Esophagus squamous epithelium (tissue), 5 donors: Measurements from ENCODE around the gene SCN11A. TPM values are rescaled to one million over a fixed set of nuclear protein-coding genes. Genes with fewer than 3 reads are reported as not detected.

ENCODE experiments used
- DNase-seq: peaks from one replicate; lab custom pipeline; 2025; lab: John Stamatoyannopoulos, UW
- H3K27ac ChIP-seq, 4 donors: fragments of 200-600 bp; sonication (generic); one replicate each; pipeline ENCODE4 v1.5.1; 2016 to 2019; ENCODE audit warnings: mild to moderate bottlenecking in 1 of 4
- H3K27me3 ChIP-seq, 4 donors: fragments of 200-600 bp; sonication (generic); 1 replicate in 3 of 4; 2 replicates in 1 of 4; pipeline versions ENCODE4 v1.5.1 to v1.6.0; 2017 to 2021; ENCODE audit warnings: antibody characterized with exemption in 1 of 4
- H3K36me3 ChIP-seq, 3 donors: fragments of 200-600 bp; sonication (generic); one replicate each; pipeline ENCODE4 v1.5.1; 2016 to 2019
- H3K4me1 ChIP-seq, 3 donors: fragments of 200-600 bp; sonication (generic); one replicate each; pipeline ENCODE4 v1.5.1; 2017 to 2019
- H3K4me3 ChIP-seq, 4 donors: fragments of 200-600 bp; sonication (generic); 1 replicate in 3 of 4; 2 replicates in 1 of 4; pipeline ENCODE4 v1.5.1; 2016 to 2019; ENCODE audit warnings: mild to moderate bottlenecking in 2 of 4, moderate library complexity in 1 of 4
- H3K9me3 ChIP-seq, 3 donors: fragments of 200-600 bp; sonication (generic); one replicate each; pipeline ENCODE4 v1.5.1; 2016 to 2019
- POLR2A ChIP-seq, 4 donors: fragments of 450-650 bp; IDR thresholded peaks; one replicate each; pipeline ENCODE4 v1.6.1; 2017; ENCODE audit warnings: antibody characterized with exemption in 4 of 4, mild to moderate bottlenecking in 4 of 4, moderate library complexity in 3 of 4
- WGBS, 2 donors: methylation state at CpG; one replicate each; pipeline ENCODE4 v1.1.5; 2018; 5-methylcytosine and 5-hydroxymethylcytosine counted together
- intact Hi-C: fragments of 100-400 bp; cut with DNase I; formaldehyde crosslinking; loops from one replicate; pipeline ENCODE4 v1.15.0; 2022
- total RNA-seq, 4 donors: library from RNA; depleted of rRNA; stranded (reverse); fragments of >200 nt; gene quantifications; one replicate each; pipeline ENCODE4 v1.1.0, GENCODE V29; 2016
- TF ChIP-seq, protein P1 (sequence below), 6 experiments: fragments of 450-650 bp in 4 of 6; fragments of 200-600 bp in 2 of 6; sonication (generic) in 2 of 6; IDR thresholded peaks; one replicate each; pipeline ENCODE4 v1.5.1; 2016 to 2019; ENCODE audit warnings: antibody characterized with exemption in 6 of 6, mild to moderate bottlenecking in 4 of 6, moderate library complexity in 4 of 6
- donor health status: DM: yes; HTN: yes; CAD: no.

SCN11A gene
- total RNA-seq, 4 donors from 2014 or later: under 0.01 to 0.04 TPM; not detected in 2

DNA sequence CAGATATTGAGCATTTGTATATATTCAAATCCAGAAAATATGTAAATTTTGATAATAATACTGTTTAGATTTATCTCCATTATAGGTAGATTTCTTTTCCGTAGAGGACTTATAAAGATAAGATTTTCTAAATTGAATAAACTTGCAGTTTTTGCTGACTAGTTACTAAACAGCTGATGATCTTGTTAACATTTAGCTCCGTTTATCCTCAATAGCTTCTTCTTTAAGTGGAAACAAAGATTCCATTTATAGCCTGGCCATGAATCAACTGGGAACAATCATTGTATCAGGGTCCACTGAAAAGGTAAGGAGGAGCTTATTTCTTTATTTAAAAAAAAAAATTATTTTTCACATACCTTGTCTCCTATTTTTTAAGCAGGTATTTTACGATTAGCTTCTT is 16.8 kb upstream of the SCN11A start:
- 68 to 75% methylated on average over 3 of the region's 3 CpGs for WGBS, 2 donors
- Histone ChIP-seq H3K9me3 (no peaks in the 10 kb centered on the region), H3K27ac (no peak overlapping the region), H3K27me3 (no peaks in the 10 kb centered on the region), H3K36me3 (peaks cover 0 to 95% (median 5%) of the 10 kb centered on the region in 3 donors), H3K4me1 (no peaks in the 10 kb centered on the region), H3K4me3 (no peak overlapping the region)
- DNase-seq: no peak
- TF ChIP-seq, protein P1, sequence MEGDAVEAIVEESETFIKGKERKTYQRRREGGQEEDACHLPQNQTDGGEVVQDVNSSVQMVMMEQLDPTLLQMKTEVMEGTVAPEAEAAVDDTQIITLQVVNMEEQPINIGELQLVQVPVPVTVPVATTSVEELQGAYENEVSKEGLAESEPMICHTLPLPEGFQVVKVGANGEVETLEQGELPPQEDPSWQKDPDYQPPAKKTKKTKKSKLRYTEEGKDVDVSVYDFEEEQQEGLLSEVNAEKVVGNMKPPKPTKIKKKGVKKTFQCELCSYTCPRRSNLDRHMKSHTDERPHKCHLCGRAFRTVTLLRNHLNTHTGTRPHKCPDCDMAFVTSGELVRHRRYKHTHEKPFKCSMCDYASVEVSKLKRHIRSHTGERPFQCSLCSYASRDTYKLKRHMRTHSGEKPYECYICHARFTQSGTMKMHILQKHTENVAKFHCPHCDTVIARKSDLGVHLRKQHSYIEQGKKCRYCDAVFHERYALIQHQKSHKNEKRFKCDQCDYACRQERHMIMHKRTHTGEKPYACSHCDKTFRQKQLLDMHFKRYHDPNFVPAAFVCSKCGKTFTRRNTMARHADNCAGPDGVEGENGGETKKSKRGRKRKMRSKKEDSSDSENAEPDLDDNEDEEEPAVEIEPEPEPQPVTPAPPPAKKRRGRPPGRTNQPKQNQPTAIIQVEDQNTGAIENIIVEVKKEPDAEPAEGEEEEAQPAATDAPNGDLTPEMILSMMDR (IDR thresholded peaks at IDR 0.05): no peak
- TF ChIP-seq POLR2A (IDR thresholded peaks at IDR 0.05): no peak
- intact Hi-C loops: no loop called here

DNA sequence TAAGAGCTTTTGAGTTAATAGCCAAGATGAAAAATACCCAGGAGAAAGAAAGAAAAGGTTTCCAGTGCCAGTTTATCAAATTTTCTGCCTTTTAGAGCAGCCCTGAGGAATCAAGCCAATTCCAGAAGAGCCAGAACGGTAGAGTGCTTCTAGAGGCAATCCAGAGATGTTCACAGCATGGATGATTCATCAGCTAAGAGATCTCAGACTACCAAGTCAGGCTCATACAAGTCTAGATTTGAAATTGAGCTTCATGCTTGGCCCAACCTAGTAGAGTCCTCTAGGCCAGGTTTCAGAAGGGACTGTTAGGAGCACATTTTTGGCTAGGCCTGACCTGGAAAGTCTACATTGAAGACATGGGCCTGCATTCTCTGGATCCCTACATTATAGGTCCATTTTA is 15.5 kb upstream of the SCN11A start:
- H3K27me3 ChIP-seq: no peaks in the 10 kb centered on the region
- intact Hi-C loops: no loop called here
- H3K27ac ChIP-seq: no peak overlapping the region
- peaks cover 0 to 85% (median 5%) of the 10 kb centered on the region in 3 donors for H3K36me3 ChIP-seq
- DNase-seq: no peak
- no peaks in the 10 kb centered on the region for H3K4me1 ChIP-seq
- H3K9me3 ChIP-seq: no peaks in the 10 kb centered on the region
- no peak for TF ChIP-seq POLR2A (IDR thresholded peaks at IDR 0.05)
- TF ChIP-seq, protein P1 (IDR thresholded peaks at IDR 0.05): no peak
- no peak overlapping the region for H3K4me3 ChIP-seq
- WGBS, 2 donors: 9 to 35% methylated on average over 1 of the region's 1 CpG

DNA sequence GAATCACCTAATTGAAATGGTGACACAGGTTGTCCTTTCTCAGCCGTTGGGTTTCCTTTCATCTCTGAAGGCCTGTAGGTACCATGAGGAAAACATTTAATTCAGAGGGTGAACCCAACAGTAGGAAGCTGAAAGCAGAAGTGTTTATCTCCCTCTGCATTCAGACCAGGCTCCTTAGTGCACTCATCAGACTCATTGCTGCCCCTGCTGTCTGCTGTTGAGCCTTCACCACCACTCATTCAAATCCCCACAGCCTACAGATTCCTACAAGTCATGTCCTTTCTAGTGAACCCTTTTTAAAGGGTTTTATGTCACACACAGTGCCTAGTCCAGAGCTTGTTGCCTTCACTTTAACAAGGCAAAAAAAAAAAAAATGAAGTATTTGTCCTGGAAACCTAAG is 13.5 kb upstream of the SCN11A start:
- TF ChIP-seq, protein P1 (IDR thresholded peaks at IDR 0.05): peak in 1 of 6 experiments; percentile 10
- no peak for TF ChIP-seq POLR2A (IDR thresholded peaks at IDR 0.05)
- no peaks in the 10 kb centered on the region for H3K9me3 ChIP-seq
- intact Hi-C loops: no loop called here
- H3K4me3 ChIP-seq: no peak overlapping the region
- no peaks in the 10 kb centered on the region for H3K4me1 ChIP-seq
- 23 to 24% methylated on average over 1 of the region's 1 CpG for WGBS, 2 donors
- H3K27ac ChIP-seq: no peak overlapping the region
- DNase-seq: no peak
- peaks cover 0 to 64% (median 5%) of the 10 kb centered on the region in 3 donors for H3K36me3 ChIP-seq
- no peaks in the 10 kb centered on the region for H3K27me3 ChIP-seq

DNA sequence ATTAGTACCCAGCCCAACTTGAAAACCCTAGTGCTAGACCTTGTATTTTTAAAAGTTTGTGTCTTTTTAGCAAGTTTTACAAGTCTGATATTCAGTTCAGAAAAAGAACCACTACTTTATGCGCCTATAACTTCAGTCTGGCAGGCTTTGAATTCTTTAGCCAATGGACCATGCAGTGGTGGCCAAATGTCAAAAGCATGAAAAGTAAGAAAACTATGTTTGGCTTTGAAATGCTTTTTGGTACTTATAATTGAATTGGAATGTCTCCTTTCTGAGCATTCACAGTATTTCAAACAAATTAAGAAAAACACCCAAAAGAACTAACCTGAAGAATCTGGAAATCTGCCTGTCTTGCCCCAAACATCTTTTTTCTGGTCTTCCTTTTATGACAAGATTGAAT is 12.9 kb upstream of the SCN11A start:
- TF ChIP-seq POLR2A (IDR thresholded peaks at IDR 0.05): no peak
- TF ChIP-seq, protein P1 (IDR thresholded peaks at IDR 0.05): no peak
- intact Hi-C loops: no loop called here
- Histone ChIP-seq H3K4me1 (no peaks in the 10 kb centered on the region), H3K27ac (no peak overlapping the region), H3K4me3 (no peak overlapping the region), H3K27me3 (no peaks in the 10 kb centered on the region), H3K36me3 (peaks cover 0 to 59% (median 5%) of the 10 kb centered on the region in 3 donors), H3K9me3 (no peaks in the 10 kb centered on the region)
- DNase-seq: no peak
- 89 to 94% methylated on average over 1 of the region's 1 CpG for WGBS, 2 donors

DNA sequence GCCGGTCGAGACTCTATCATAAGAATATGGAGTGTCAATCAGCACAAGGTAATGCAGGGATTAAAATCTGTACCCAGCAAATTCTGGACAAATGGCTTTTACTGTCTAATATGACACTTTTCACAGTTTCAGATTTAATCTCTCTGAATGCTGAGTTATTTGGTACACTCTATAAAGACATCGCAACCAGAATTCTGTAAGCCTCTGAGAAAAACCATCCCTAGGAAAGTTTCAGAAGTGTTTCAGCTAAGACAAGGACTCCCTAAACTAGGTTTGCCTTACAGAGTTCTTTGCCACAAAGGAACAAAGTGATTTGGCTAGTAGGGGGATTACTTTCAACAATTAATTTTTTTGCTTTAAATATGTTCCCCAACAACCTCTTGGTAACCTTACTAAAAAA is 11.4 kb upstream of the SCN11A start:
- TF ChIP-seq, protein P1 (IDR thresholded peaks at IDR 0.05): no peak
- TF ChIP-seq POLR2A (IDR thresholded peaks at IDR 0.05): no peak

More for the DNA sequence above, 11.4 kb upstream of the SCN11A start:
- no peak for DNase-seq
- H3K9me3 ChIP-seq: no peaks in the 10 kb centered on the region
- H3K4me3 ChIP-seq: no peak overlapping the region
- intact Hi-C loops: no loop called here
- 80 to 88% methylated on average over 3 of the region's 3 CpGs for WGBS, 2 donors
- H3K27me3 ChIP-seq: no peaks in the 10 kb centered on the region
- no peak overlapping the region for H3K27ac ChIP-seq
- H3K4me1 ChIP-seq: no peaks in the 10 kb centered on the region
- peaks cover 0 to 48% (median 0%) of the 10 kb centered on the region in 3 donors for H3K36me3 ChIP-seq
